ENCODE measurements around the gene HNRNPLL. TPM values are rescaled to one million over a fixed set of nuclear protein-coding genes. Genes with fewer than 3 reads are reported as not detected.

Gene HNRNPLL
- total and polyA plus RNA-seq, 2 of the 8 experiments (the other 6 are each of a cell fraction or from before 2014, with no cell fraction given) = 18.6 to 69.3 TPM

- Histone ChIP-seq H3K27ac (ENCODE audit: low read depth, low read length) (no peak overlapping the region), H2AFZ (ENCODE audit: low read length) (peak overlapping the region; percentile 83), H4K8ac (ENCODE audit: extremely low read depth, insufficient read depth, low read length) (no peak overlapping the region), H2AK5ac (ENCODE audit: low read depth, low read length) (no peak overlapping the region), H3K9me3 (ENCODE audit: insufficient read depth in 2 of 2, low read depth in 1 of 2, low read length in 1 of 2) (no peaks in the 10 kb centered on the region), H4K20me1 (replicated peaks in 1 of 2; ENCODE audit: control insufficient read depth in 1 of 2, insufficient read depth in 2 of 2, low read length in 2 of 2) (no peaks in the 10 kb centered on the region), H3K79me1 (ENCODE audit: low read depth, low read length) (no peaks in the 10 kb centered on the region), H3K36me3 (ENCODE audit: control insufficient read depth in 2 of 4, insufficient read depth in 4 of 4, low read length in 3 of 4) (no peaks in the 10 kb centered on the region), H4K5ac (ENCODE audit: insufficient read length, low read depth, low read length) (no peak overlapping the region), H3K56ac (replicated peaks; ENCODE audit: insufficient read length, low read depth, low read length) (no peak overlapping the region), H3K18ac (ENCODE audit: extremely low read depth, low read length) (no peak overlapping the region), H3K9ac (replicated peaks in 1 of 4; ENCODE audit: extremely low read depth in 1 of 4, low read depth in 3 of 4, low read length in 3 of 4) (no peak overlapping the region), H3K23ac (ENCODE audit: insufficient read length) (no peak overlapping the region), H2BK15ac (ENCODE audit: low read length) (no peak overlapping the region), H3K4me1 (replicated peaks in 1 of 4; ENCODE audit: control insufficient read depth in 3 of 4, insufficient read depth in 4 of 4, low read length in 3 of 4) (peaks cover 0 to 4% (median under 1%) of the 10 kb centered on the region in 4 experiments; a peak in 4 of 7 replicates), H3K79me2 (ENCODE audit: control insufficient read depth in 1 of 2, insufficient read depth in 2 of 2, low read length in 2 of 2) (no peaks in the 10 kb centered on the region), H3K4ac (replicated peaks; ENCODE audit: insufficient read length, low read depth, low read length) (no peak overlapping the region), H2BK12ac (ENCODE audit: low read depth, low read length) (no peak overlapping the region; the same call in 1 of the 2 replicates), H2BK20ac (ENCODE audit: low read length) (no peak overlapping the region), H2BK5ac (ENCODE audit: low read depth, low read length) (no peak overlapping the region), H4K91ac (replicated peaks; ENCODE audit: insufficient read length, low read length) (no peak overlapping the region), H3K4me3 (ENCODE audit: extremely low read depth in 1 of 4, insufficient read depth in 2 of 4, low read depth in 3 of 4, low read length in 4 of 4) (no peak overlapping the region), H2BK120ac (replicated peaks; ENCODE audit: low read depth, low read length) (no peak overlapping the region), H3K4me2 (ENCODE audit: insufficient read depth in 1 of 2, low read depth in 2 of 2, low read length in 2 of 2) (no peak overlapping the region), H3K23me2 (ENCODE audit: low read depth, low read length) (peaks cover 2% of the 10 kb centered on the region; the same call in 1 of the 2 replicates), H3K27me3 (replicated peaks in 1 of 4; ENCODE audit: control insufficient read depth in 3 of 4, extremely low read depth in 1 of 4, insufficient read depth in 3 of 4, low read length in 3 of 4) (peaks cover 0 to 12% (median 6%) of the 10 kb centered on the region in 4 experiments; a peak in 4 of 7 replicates), H3K14ac (ENCODE audit: insufficient read length) (no peak overlapping the region)
- DNase-seq (ENCODE audit: low read depth in 1 of 2, low spot score in 2 of 2) (no peak), FAIRE-seq (no peak)
- CTCF ChIA-PET (ENCODE audit: partially characterized antibody) = interaction anchor here (0.9 to 5.1 kb wide), 12 partner anchors 10 to 218 kb away, joined by 3 to 47 read pairs (median 5); no protein-coding TSS in a partner anchor
- POLR2A ChIA-PET (ENCODE audit: partially characterized antibody) = interaction anchor here (0.6 to 2.0 kb wide), 4 partner anchors 66 to 219 kb away, joined by 3 to 8 read pairs (median 4); partner anchors contain the start of gene SRSF7
- TF ChIP-seq SIRT6 (IDR thresholded peaks at IDR 0.05; ENCODE audit: low read length) (no peak), PHF8 (conservative IDR thresholded peaks at IDR 0.05; ENCODE audit: low read depth, low read length) (no peak), SP4 (IDR thresholded peaks at IDR 0.05; ENCODE audit: low read length) (no peak)
- WGBS, 2 experiments (ENCODE audit: extremely low coverage in 1 of 2, insufficient coverage in 1 of 2, insufficient read length in 1 of 2, insufficient replicate concordance in 2 of 2, low coverage in 1 of 2, low lambda C conversion rate in 2 of 2, missing lambda C conversion rate in 1 of 2) = 84% methylated on average over 9 of the region's 9 CpGs; no CpG with 5 or more reads in 1 of the 2 experiments
Measured at GRCh38 chr2:38533180-38533579, 69.5 kb downstream of the HNRNPLL start.

Data from H1 (cell line).